Left lung (tissue), 10 donors: ENCODE measurements around the gene DHX15. TPM values are rescaled to one million over a fixed set of nuclear protein-coding genes. Genes with fewer than 3 reads are reported as not detected.

Experiments used
- ATAC-seq: fragments of 200-7000 bp; cut with Tn5 transposase; one replicate; pipeline ENCODE4 v1.9.1; 2020; ENCODE audit warnings: moderate library complexity
- DNase-seq, 4 donors: peaks; one replicate each; pipeline ENCODE4 v3.0.0-alpha.2; 2013 to 2020
- H3K27ac ChIP-seq, 2 donors: fragments of 200-600 bp; sonication (generic) in 1 of 2; one replicate each; pipeline versions ENCODE4 v1.5.0 to v1.8.0; 2020 to 2021
- H3K27me3 ChIP-seq, 2 donors: fragments of 200-600 bp; sonication (generic) in 1 of 2; one replicate each; pipeline versions ENCODE4 v1.5.0 to v1.8.0; 2020 to 2021
- H3K36me3 ChIP-seq, 2 donors: fragments of 200-600 bp; sonication (generic) in 1 of 2; one replicate each; pipeline versions ENCODE4 v1.5.0 to v1.8.0; 2020 to 2021
- H3K4me1 ChIP-seq, 2 donors: fragments of 200-600 bp; one replicate each; pipeline ENCODE4 v1.8.0; 2021
- H3K4me3 ChIP-seq, 2 donors: fragments of 200-600 bp; sonication (generic) in 1 of 2; one replicate each; pipeline versions ENCODE4 v1.5.0 to v1.8.0; 2020 to 2021; ENCODE audit warnings: mild to moderate bottlenecking in 1 of 2
- H3K9me3 ChIP-seq, 2 donors: fragments of 200-600 bp; sonication (generic) in 1 of 2; one replicate each; pipeline versions ENCODE4 v1.5.0 to v1.8.0; 2020 to 2021
- intact Hi-C, 2 donors: fragments of 100-400 bp; cut with DNase I; formaldehyde crosslinking; loops; one replicate each; pipeline versions ENCODE4 v1.11.2 to v1.14.2; 2022
- polyA plus RNA-seq, 6 donors: library from polyadenylated mRNA; unstranded; fragments of 120-200 nt; gene quantifications; one replicate each; pipeline ENCODE4 v1.2.1, GENCODE V29; 2013; ENCODE audit not compliant: insufficient read length in 6 of 6
- total RNA-seq, 2 donors: library from RNA; stranded (reverse); fragmentation: NEBNext Ultra II Directional; extraction: Animal tissue kit (Norgen Biotek cat#: 25700); gene quantifications; one replicate each; pipeline ENCODE4 v1.2.1, GENCODE V29; 2021
- TF ChIP-seq, protein P1 (sequence below), 2 donors: fragments of 200-600 bp; sonication (generic) in 1 of 2; IDR thresholded peaks; one replicate each; pipeline versions ENCODE4 v1.5.0 to v1.8.0; 2021; ENCODE audit warnings: antibody characterized with exemption in 2 of 2
- donor health status: DM: no; HTN: yes; CAD: no.
- donor health status: DM: no; HTN: no; CAD: no.

Gene DHX15
- total and polyA plus RNA-seq, 8 donors: 89.8 to 257 (median 218) TPM

- TF ChIP-seq, protein P1, sequence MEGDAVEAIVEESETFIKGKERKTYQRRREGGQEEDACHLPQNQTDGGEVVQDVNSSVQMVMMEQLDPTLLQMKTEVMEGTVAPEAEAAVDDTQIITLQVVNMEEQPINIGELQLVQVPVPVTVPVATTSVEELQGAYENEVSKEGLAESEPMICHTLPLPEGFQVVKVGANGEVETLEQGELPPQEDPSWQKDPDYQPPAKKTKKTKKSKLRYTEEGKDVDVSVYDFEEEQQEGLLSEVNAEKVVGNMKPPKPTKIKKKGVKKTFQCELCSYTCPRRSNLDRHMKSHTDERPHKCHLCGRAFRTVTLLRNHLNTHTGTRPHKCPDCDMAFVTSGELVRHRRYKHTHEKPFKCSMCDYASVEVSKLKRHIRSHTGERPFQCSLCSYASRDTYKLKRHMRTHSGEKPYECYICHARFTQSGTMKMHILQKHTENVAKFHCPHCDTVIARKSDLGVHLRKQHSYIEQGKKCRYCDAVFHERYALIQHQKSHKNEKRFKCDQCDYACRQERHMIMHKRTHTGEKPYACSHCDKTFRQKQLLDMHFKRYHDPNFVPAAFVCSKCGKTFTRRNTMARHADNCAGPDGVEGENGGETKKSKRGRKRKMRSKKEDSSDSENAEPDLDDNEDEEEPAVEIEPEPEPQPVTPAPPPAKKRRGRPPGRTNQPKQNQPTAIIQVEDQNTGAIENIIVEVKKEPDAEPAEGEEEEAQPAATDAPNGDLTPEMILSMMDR (IDR thresholded peaks at IDR 0.05): no peak
- intact Hi-C loops: no loop called here
- DNase-seq: no peak
- no peaks in the 10 kb centered on the region for H3K4me1 ChIP-seq
- H3K9me3 ChIP-seq: no peaks in the 10 kb centered on the region
- peaks cover 0 to 82% of the 10 kb centered on the region in 2 donors for H3K36me3 ChIP-seq
- no peaks in the 10 kb centered on the region for H3K27me3 ChIP-seq
- no peak overlapping the region for H3K27ac ChIP-seq
- ATAC-seq: no peak
- H3K4me3 ChIP-seq: no peak overlapping the region
Observed at GRCh38 chr4:24527371-24527770, 57.0 kb downstream of the DHX15 start.

- TF ChIP-seq, protein P1 (IDR thresholded peaks at IDR 0.05): no peak
- H3K36me3 ChIP-seq: peaks cover 0 to 54% of the 10 kb centered on the region in 2 donors
- no peaks in the 10 kb centered on the region for H3K27me3 ChIP-seq
- ATAC-seq (no peak), DNase-seq (no peak)
- H3K27ac ChIP-seq: no peak overlapping the region
- H3K4me1 ChIP-seq: peaks cover 0 to 3% of the 10 kb centered on the region in 2 donors
- intact Hi-C loops: no loop called here
- H3K4me3 ChIP-seq: no peak overlapping the region
- no peaks in the 10 kb centered on the region for H3K9me3 ChIP-seq
Observed at GRCh38 chr4:24521544-24521943, 62.8 kb downstream of the DHX15 start.

- no peaks in the 10 kb centered on the region for H3K9me3 ChIP-seq
- peak; percentile 81 for ATAC-seq
- TF ChIP-seq, protein P1 (IDR thresholded peaks at IDR 0.05): no peak
- intact Hi-C loops: no loop called here
- H3K36me3 ChIP-seq: peaks cover 0 to 44% of the 10 kb centered on the region in 2 donors
- no peaks in the 10 kb centered on the region for H3K27me3 ChIP-seq
- no peak overlapping the region for H3K27ac ChIP-seq
- H3K4me1 ChIP-seq: peaks cover 0 to 3% of the 10 kb centered on the region in 2 donors
- no peak overlapping the region for H3K4me3 ChIP-seq
- DNase-seq: peak in 1 of 4 donors; percentile 5
Observed at GRCh38 chr4:24519649-24520048, 64.7 kb downstream of the DHX15 start.

DNA sequence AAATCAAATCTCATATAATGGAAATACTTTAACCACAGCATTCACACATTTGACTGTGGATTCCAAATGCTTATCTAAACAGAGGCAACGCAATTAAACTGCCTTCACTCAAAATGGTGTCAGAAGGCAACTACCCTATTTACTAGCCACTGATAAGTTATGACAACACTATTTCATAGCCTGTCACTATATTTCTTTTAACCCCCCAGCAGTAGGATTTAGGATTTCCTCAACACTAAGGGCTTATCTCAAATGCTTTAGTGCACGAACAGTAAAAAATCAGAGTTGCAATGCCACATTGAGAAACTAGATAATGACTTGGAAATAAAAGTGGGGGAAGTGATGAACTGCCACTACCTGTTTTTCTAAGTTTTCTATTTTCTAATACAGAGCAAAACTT lies 66.7 kb downstream of the DHX15 start:
- intact Hi-C loops: no loop called here
- no peak overlapping the region for H3K27ac ChIP-seq
- no peak for ATAC-seq

DNA sequence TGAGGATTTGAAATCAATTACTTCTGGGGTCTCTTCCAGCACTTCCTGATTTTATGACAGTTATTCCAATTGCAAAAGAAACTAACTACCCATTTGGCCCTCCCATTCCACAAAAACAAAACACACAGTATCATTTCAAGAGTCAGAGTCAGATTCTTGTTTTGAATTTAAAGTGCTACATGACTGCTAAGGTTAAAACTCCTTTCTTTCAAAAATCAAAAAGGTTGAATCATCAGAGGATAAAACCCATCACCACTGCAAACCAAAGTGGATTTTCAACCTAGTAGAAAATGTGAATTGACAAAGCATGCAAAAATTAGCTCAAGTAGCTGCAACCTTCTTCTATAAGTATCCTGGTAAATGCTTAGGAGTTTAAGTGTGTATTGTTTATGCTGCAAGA lies 67.4 kb downstream of the DHX15 start:
- intact Hi-C loops: no loop called here
- Histone ChIP-seq H3K4me3 (no peak overlapping the region), H3K27ac (no peak overlapping the region), H3K4me1 (peaks cover 0 to 3% of the 10 kb centered on the region in 2 donors), H3K36me3 (peaks cover 0 to 26% of the 10 kb centered on the region in 2 donors), H3K9me3 (no peaks in the 10 kb centered on the region), H3K27me3 (no peaks in the 10 kb centered on the region)
- DNase-seq (no peak), ATAC-seq (no peak)
- TF ChIP-seq, protein P1 (IDR thresholded peaks at IDR 0.05): no peak

More for the DNA sequence above, 66.7 kb downstream of the DHX15 start:
- Histone ChIP-seq H3K9me3 (no peaks in the 10 kb centered on the region), H3K4me1 (peaks cover 0 to 3% of the 10 kb centered on the region in 2 donors), H3K36me3 (peaks cover 0 to 30% of the 10 kb centered on the region in 2 donors), H3K27me3 (no peaks in the 10 kb centered on the region), H3K4me3 (no peak overlapping the region)
- no peak for DNase-seq
- TF ChIP-seq, protein P1 (IDR thresholded peaks at IDR 0.05): no peak
